ENCODE data around the gene RXRA.

The RXRA gene

DNA sequence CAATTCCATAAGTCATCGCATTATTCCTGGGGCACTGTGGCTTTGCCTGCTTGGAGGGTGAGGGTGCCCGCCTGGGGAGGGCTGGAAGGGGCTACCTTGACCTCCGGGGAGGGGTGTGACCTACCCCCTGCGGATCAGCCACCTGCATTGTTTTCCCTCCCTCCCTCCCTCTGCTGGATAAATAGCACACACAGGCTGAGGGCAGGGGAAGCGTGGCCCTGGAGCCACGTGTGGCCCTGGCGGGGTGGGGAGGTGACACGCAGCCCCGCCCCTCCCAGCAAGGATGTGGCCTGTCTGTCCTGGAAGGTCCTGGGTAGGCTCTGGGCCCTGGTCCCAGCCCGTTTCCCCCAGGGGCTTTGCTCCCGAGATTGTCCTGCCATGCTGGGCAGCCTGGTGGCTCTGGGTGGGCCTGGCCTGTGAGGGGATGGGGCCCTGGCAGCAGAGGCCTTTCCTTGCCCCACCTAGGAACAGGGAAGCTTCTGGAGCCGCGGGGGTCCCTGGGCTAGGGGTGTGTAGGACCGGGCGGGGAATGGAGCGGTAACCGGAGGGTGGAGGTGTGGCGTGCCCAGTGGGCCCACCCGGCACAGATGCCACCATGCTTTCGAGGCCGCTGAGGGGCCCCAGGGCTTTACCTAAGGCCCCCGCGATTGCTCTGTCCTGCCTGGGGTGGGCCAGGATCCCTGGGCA lies 33.4 kb downstream of the RXRA start:
- no peak for FAIRE-seq
- DNase-seq (ENCODE audit: insufficient read length, low spot score): no peak
- TF ChIP-seq POLR2A (IDR thresholded peaks at IDR 0.05; ENCODE audit: low read depth, low read length): no peak

DNA sequence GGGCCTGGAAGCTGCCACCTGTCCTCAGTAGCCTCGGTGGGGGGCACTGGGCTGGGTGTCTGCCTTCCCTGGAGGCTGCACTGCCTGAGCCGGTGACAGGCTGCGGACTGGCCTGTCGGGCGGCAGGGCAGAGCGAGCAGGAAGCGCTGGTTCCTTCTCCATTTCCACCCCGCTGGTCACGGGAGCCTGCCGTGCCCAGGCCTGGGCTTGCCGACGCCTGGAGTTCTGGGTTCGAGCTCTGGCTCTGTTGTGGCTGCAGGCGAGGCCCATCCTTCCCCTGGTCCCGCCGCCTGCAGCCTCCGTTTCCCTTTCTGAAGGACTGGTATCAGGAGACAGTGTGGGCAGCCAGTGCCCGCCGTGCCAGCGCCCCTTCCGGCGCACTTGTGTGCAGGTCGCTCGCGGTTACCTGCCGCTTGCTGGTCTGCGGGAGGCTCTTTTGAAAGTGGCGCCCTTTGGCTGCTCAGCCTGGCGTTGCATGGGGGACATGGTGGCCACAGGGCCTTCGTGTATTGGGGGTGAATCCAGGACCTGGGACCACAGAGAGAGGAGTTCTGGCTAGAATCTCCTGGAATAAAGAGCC lies 34.0 kb downstream of the RXRA start:
- FAIRE-seq: no peak

DNA sequence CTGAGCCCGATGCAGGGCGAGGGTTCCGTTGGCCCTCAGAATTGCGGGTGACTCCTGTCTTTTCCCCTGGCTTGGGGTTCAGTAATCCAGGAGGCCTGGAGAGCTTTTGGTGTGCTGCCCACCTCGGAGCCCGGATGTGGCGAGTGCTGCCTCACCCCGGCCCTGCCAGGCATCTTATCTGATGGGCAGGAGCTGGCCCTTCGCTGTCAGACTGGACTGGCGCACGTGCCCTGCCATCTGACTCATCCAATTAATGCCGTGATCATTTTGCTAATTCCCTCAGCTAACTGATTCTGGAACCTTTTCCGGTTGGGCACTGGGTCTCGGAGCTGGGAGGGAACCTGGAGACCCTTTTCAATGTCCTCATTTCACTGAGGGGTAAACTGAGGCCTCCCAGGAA lies 34.6 kb downstream of the RXRA start:
- FAIRE-seq: peak; percentile 53
- DNase-seq (ENCODE audit: insufficient read length, low spot score): peak; percentile 96
- no peak for TF ChIP-seq POLR2A (IDR thresholded peaks at IDR 0.05; ENCODE audit: low read depth, low read length)

More for the DNA sequence above, 34.0 kb downstream of the RXRA start:
- TF ChIP-seq POLR2A (IDR thresholded peaks at IDR 0.05; ENCODE audit: low read depth, low read length): no peak
- DNase-seq (ENCODE audit: insufficient read length, low spot score): no peak

GRCh38 chr9:134361426-134361825 lies 35.2 kb downstream of the RXRA start:
- TF ChIP-seq POLR2A (IDR thresholded peaks at IDR 0.05; ENCODE audit: low read depth, low read length): no peak
- no peak for FAIRE-seq
- no peak for DNase-seq (ENCODE audit: insufficient read length, low spot score)

GRCh38 chr9:134361843-134362414 lies 35.7 kb downstream of the RXRA start:
- no peak for FAIRE-seq
- DNase-seq (ENCODE audit: insufficient read length, low spot score): no peak
- no peak for TF ChIP-seq POLR2A (IDR thresholded peaks at IDR 0.05; ENCODE audit: low read depth, low read length)

DNA sequence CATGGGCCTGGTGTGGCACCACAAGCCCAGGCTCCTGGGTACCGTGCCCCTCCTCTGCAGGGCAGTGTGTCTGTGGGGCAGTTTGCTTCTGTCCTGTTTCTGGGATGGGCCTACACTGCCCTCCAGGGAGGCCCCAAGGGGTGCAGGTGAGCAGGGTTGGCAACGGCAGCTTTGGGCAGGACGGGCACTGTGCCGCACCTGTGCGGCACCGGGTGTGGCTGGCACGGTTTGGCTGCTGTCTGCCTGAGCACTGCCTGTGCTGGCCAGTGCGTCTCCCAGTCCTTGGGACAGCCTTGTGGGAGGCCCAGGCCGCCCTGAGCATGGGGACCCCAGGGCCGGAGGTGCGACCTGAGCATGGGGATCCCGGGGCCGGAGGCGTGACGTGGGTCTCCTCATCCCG lies 37.2 kb downstream of the RXRA start:
- FAIRE-seq (no peak), DNase-seq (ENCODE audit: insufficient read length, low spot score) (no peak)
- no peak for TF ChIP-seq POLR2A (IDR thresholded peaks at IDR 0.05; ENCODE audit: low read depth, low read length)

DNA sequence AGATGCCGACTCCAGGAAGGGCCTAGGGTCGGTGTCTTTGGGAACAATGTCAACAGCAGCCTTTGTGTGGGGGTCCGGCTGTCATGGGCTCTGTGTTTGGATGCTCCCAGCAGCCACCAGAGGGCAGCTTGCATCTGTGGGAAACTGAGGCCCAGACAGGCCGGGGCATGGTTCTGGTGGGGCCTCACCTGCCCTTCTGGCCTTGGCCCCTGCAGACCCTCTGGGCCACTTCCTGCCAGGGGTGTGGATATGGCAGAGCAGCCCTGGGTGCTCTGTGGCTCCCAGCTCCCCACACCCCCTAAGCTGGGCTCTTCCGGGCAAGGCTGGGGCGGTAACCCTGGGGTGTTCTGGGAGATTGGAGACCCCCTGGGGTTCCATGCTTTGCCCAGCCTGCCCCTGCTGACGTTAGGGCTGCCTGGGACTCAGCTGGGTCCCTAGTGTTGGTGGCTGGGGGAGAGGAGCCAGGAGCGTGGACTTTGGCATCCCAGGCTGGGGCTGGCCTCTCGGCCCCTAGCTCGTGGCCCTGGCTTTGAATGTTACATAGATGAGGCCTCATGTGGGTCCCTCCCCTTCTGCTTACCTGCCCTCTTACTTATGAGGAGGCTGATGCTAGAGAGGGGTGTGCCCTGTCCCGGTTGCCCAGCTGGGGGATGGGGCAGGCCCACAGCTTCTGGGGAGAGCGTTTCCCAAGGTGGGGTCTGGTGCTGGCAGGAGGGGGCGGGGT lies 38.3 kb downstream of the RXRA start:
- TF ChIP-seq POLR2A (IDR thresholded peaks at IDR 0.05; ENCODE audit: low read depth, low read length): no peak
- FAIRE-seq (no peak), DNase-seq (ENCODE audit: insufficient read length, low spot score) (no peak)

GRCh38 chr9:134365115-134365596 lies 38.9 kb downstream of the RXRA start:
- TF ChIP-seq POLR2A (IDR thresholded peaks at IDR 0.05; ENCODE audit: low read depth, low read length): no peak
- DNase-seq (ENCODE audit: insufficient read length, low spot score): no peak

DNA sequence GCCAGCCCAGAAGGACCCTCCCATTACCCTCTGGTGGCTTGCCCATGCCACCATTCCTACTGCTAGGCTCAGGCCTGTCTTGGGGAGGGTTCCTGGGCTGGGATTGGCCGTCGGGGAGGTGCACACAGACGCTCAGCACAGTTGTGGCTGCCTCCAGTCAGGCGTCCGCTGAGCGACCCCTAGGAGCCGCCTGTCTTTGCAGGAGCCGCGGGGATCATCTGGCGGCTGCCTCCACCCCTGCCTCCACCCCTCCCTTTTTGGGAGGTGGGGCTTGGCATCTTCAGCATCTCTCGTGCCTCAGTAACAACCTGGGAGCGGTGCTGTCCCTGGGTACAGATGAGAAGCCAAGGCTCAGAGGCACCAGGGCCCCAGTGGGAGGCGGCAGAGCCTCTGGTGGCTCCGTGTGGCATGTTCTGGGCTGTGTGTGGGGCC lies 39.6 kb downstream of the RXRA start:
- TF ChIP-seq POLR2A (IDR thresholded peaks at IDR 0.05; ENCODE audit: low read depth, low read length): no peak
- FAIRE-seq: no peak
- DNase-seq (ENCODE audit: insufficient read length, low spot score): no peak

More at GRCh38 chr9:134365115-134365596, 38.9 kb downstream of the RXRA start:
- no peak for FAIRE-seq

- DNase-seq (ENCODE audit: insufficient read length, low spot score): peak; percentile 97
- FAIRE-seq: peak; percentile 82
- TF ChIP-seq POLR2A (IDR thresholded peaks at IDR 0.05; ENCODE audit: low read depth, low read length): peak; percentile 47
These were observed 40.2 kb downstream of the RXRA start for GRCh38 chr9:134366223-134367031.

GRCh38 chr9:134367061-134367460 lies 40.8 kb downstream of the RXRA start:
- DNase-seq (ENCODE audit: insufficient read length, low spot score): no peak
- no peak for TF ChIP-seq POLR2A (IDR thresholded peaks at IDR 0.05; ENCODE audit: low read depth, low read length)
- no peak for FAIRE-seq

DNA sequence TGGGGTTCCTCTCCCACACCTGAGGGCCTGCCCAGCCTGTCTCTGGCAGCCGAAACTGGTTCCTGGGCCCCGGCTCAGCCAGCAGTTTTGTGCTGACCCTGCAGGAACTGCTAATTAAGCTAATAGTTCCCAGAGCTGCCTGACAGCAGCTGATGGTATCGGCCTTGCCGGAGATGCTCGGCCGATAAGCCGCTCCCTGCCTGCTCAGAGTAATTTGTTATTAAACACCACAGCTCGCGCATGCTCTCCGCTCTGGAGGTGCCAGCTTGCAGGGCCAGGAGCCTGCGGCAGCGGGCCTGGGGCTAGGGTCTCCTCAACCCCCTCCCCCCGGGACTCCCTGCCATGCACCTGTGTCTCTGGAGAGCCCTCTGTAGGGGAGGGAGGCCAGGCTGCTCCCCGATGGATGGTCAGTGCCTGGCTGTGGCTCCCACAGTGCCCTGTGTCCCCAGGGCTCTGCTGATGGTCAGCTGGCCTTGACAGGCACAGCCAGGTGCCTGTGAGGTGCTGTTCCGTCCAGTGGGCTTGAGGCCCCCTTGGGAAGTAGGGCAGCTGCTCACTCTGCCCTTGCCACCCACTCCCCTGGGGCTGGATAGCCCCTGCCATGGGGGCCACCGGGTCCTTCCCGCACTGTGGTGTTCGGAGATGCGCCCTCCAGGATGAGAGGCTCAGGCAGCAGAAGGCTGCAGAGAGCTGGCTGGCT lies 41.7 kb downstream of the RXRA start:
- DNase-seq (ENCODE audit: insufficient read length, low spot score) (no peak), FAIRE-seq (no peak)
- TF ChIP-seq POLR2A (IDR thresholded peaks at IDR 0.05; ENCODE audit: low read depth, low read length): no peak

DNA sequence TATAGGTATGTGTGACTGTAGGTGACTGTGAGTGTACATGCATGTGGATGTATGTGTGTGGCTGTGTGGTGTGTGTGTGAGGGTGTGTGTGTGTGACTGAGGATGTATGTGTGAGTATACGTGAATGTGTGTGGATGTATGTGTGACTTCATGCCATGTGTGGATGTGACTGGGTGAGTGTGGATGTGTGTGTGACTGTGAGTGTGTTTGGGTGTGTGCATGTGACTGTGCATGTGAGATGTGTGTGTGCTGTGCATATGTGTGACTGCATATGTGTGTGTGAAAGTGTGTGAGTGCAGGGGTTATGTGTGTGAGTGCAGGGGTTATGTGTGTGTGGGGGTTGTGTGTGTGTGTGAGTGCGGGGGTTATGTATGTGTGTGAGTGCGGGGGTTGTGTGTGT lies 42.3 kb downstream of the RXRA start:
- DNase-seq (ENCODE audit: insufficient read length, low spot score): no peak
- FAIRE-seq: no peak
- no peak for TF ChIP-seq POLR2A (IDR thresholded peaks at IDR 0.05; ENCODE audit: low read depth, low read length)

Data from H54 (cell line).